OCI-LY1 (cell line): Measurements from ENCODE around the gene HSPA8.

Source experiments
- H2AFZ ChIP-seq: fragments of 200-600 bp; sonication (generic), shearing (Covaris generic); 2 replicates; pipeline ENCODE4 v1.6.0; 2014; ENCODE audit warnings: antibody characterized with exemption, mild to moderate bottlenecking, low read length
- H3F3A ChIP-seq: fragments of 200-600 bp; sonication (generic), shearing (Covaris generic); 2 replicates; pipeline ENCODE4 v1.6.0; 2014; ENCODE audit warnings: mild to moderate bottlenecking, antibody characterized with exemption, low read length, moderate library complexity; ENCODE audit not compliant: insufficient read depth
- H3K27ac ChIP-seq: fragments of 200-600 bp; sonication (generic); 2 replicates; pipeline ENCODE4 v1.5.1; 2014; ENCODE audit warnings: low read length, mixed run types, mild to moderate bottlenecking, low read depth; ENCODE audit not compliant: poor library complexity, severe bottlenecking
- H3K27me3 ChIP-seq: fragments of 200-600 bp; sonication (generic); 2 replicates; pipeline ENCODE4 v1.6.0; 2014; ENCODE audit warnings: antibody characterized with exemption, mild to moderate bottlenecking, low read length, moderate library complexity; ENCODE audit not compliant: insufficient read depth
- H3K36me3 ChIP-seq: fragments of 200-600 bp; sonication (generic); 2 replicates; pipeline ENCODE4 v1.6.1; 2014; ENCODE audit warnings: mild to moderate bottlenecking, antibody characterized with exemption, low read length, moderate library complexity, mixed read lengths; ENCODE audit not compliant: insufficient read depth
- H3K4me1 ChIP-seq: fragments of 200-600 bp; sonication (generic); 2 replicates; pipeline ENCODE4 v1.5.1; 2014; ENCODE audit warnings: mild to moderate bottlenecking, low read length, moderate library complexity; ENCODE audit not compliant: insufficient read depth, severe bottlenecking
- H3K4me2 ChIP-seq: fragments of 200-600 bp; sonication (generic), shearing (Covaris generic); 2 replicates; pipeline ENCODE4 v1.6.1; 2014; ENCODE audit warnings: low read length
- H3K4me3 ChIP-seq: fragments of 200-600 bp; sonication (generic); 2 replicates; pipeline ENCODE4 v1.5.1; 2014; ENCODE audit warnings: low read length, low read depth, mild to moderate bottlenecking, mixed read lengths; ENCODE audit not compliant: poor library complexity, severe bottlenecking
- H3K79me2 ChIP-seq: fragments of 200-600 bp; shearing (Covaris generic); 2 replicates; pipeline ENCODE4 v1.6.1; 2016; ENCODE audit warnings: mixed run types, low read length, mixed read lengths; ENCODE audit not compliant: insufficient read depth
- H3K9ac ChIP-seq: fragments of 200-600 bp; sonication (generic), shearing (Covaris generic); 2 replicates; pipeline ENCODE4 v1.6.1; 2014; ENCODE audit warnings: mild to moderate bottlenecking, low read length, mixed read lengths
- H3K9me2 ChIP-seq: fragments of 200-600 bp; sonication (generic), shearing (Covaris generic); 2 replicates; pipeline ENCODE4 v1.6.1; 2014; ENCODE audit warnings: low read depth, mild to moderate bottlenecking, low read length, mixed read lengths
- H3K9me3 ChIP-seq: fragments of 200-600 bp; shearing (Covaris generic); 2 replicates; pipeline ENCODE4 v1.6.1; 2014; ENCODE audit warnings: low read length, mixed read lengths
- H4K20me1 ChIP-seq: fragments of 200-600 bp; sonication (generic), shearing (Covaris generic); 2 replicates; pipeline ENCODE4 v1.6.0; 2016; ENCODE audit warnings: mild to moderate bottlenecking, low read length; ENCODE audit not compliant: insufficient read depth
- CTCF ChIP-seq: fragments of 200-600 bp; sonication (generic), shearing (Covaris generic); IDR thresholded peaks from 2 replicates; pipeline ENCODE4 v1.5.1; 2017; ENCODE audit warnings: mild to moderate bottlenecking, antibody characterized with exemption, low read length, moderate library complexity, mixed read lengths
- EZH2 ChIP-seq: fragments of 200-600 bp; sonication (generic), shearing (Covaris generic); IDR thresholded peaks from 2 replicates; pipeline ENCODE4 v1.8.0; 2017; ENCODE audit warnings: borderline replicate concordance, mixed run types, mild to moderate bottlenecking, antibody characterized with exemption, low read length, moderate library complexity, mixed read lengths

The HSPA8 gene

GRCh38 chr11:123085497-123085896, 23.6 kb upstream of the HSPA8 start:
- H3F3A ChIP-seq, result no peaks in the 10 kb centered on the region
- H3K4me3 ChIP-seq, result no peak overlapping the region

GRCh38 chr11:123084454-123084853, 22.5 kb upstream of the HSPA8 start:
- no peak overlapping the region for H2AFZ ChIP-seq
- H3K9me3 ChIP-seq, result no peaks in the 10 kb centered on the region
- TF ChIP-seq CTCF (no peak), EZH2 (no peak)
- no peaks in the 10 kb centered on the region for H3K4me1 ChIP-seq
- H3F3A ChIP-seq, result no peaks in the 10 kb centered on the region
- H3K79me2 ChIP-seq, result no peaks in the 10 kb centered on the region
- H4K20me1 ChIP-seq, result no peaks in the 10 kb centered on the region
- H3K27me3 ChIP-seq, result no peaks in the 10 kb centered on the region
- H3K9me2 ChIP-seq, result no peaks in the 10 kb centered on the region
- H3K36me3 ChIP-seq, result no peaks in the 10 kb centered on the region; the same call in 1 of the 2 replicates
- H3K27ac ChIP-seq, result no peak overlapping the region
- H3K4me2 ChIP-seq, result no peak overlapping the region
- H3K4me3 ChIP-seq, result no peak overlapping the region
- H3K9ac ChIP-seq, result no peak overlapping the region

More at GRCh38 chr11:123085497-123085896, 23.6 kb upstream of the HSPA8 start:
- no peaks in the 10 kb centered on the region for H3K4me1 ChIP-seq
- H2AFZ ChIP-seq, result no peak overlapping the region
- no peak for TF ChIP-seq EZH2
- no peak for TF ChIP-seq CTCF
- no peaks in the 10 kb centered on the region for H4K20me1 ChIP-seq
- no peak overlapping the region for H3K9ac ChIP-seq
- H3K79me2 ChIP-seq, result no peaks in the 10 kb centered on the region
- no peaks in the 10 kb centered on the region for H3K9me2 ChIP-seq
- H3K4me2 ChIP-seq, result no peak overlapping the region
- no peaks in the 10 kb centered on the region; the same call in 1 of the 2 replicates for H3K36me3 ChIP-seq
- H3K27ac ChIP-seq, result no peak overlapping the region
- no peaks in the 10 kb centered on the region for H3K9me3 ChIP-seq
- H3K27me3 ChIP-seq, result no peaks in the 10 kb centered on the region

- no peak overlapping the region for H3K4me2 ChIP-seq
- H3F3A ChIP-seq, result no peaks in the 10 kb centered on the region
- H3K27ac ChIP-seq, result no peak overlapping the region
- H3K4me3 ChIP-seq, result no peak overlapping the region
- no peaks in the 10 kb centered on the region for H3K79me2 ChIP-seq
- no peaks in the 10 kb centered on the region for H3K27me3 ChIP-seq
- no peaks in the 10 kb centered on the region; the same call in 1 of the 2 replicates for H3K36me3 ChIP-seq
- no peak for TF ChIP-seq EZH2
- no peak for TF ChIP-seq CTCF
- H3K9me2 ChIP-seq, result no peaks in the 10 kb centered on the region
- no peaks in the 10 kb centered on the region for H4K20me1 ChIP-seq
- H3K4me1 ChIP-seq, result no peaks in the 10 kb centered on the region
- no peak overlapping the region for H2AFZ ChIP-seq
- no peak overlapping the region for H3K9ac ChIP-seq
- no peaks in the 10 kb centered on the region for H3K9me3 ChIP-seq
These were observed 21.7 kb upstream of the HSPA8 start for GRCh38 chr11:123083623-123084029.
